GM12878 (cell line): ENCODE results near the gene B3GALT6.

Experiments
- BACH1 ChIP-seq: fragments of 450-650 bp; IDR thresholded peaks from 2 replicates; pipeline ENCODE4 v1.6.1; 2017; ENCODE audit warnings: mild to moderate bottlenecking, borderline replicate concordance
- BCL11A ChIP-seq: IDR thresholded peaks from 2 replicates; pipeline ENCODE4 v1.6.1; 2011; ENCODE audit warnings: low read depth, low read length
- BCLAF1 ChIP-seq: fragments of 450-650 bp; IDR thresholded peaks from 2 replicates; pipeline ENCODE4 v1.6.1; 2017; ENCODE audit warnings: antibody characterized with exemption, mild to moderate bottlenecking, moderate library complexity
- CHD4 ChIP-seq: fragments of 200-600 bp; sonication (generic); IDR thresholded peaks from 2 replicates; pipeline ENCODE4 v1.6.1; 2016; ENCODE audit warnings: mild to moderate bottlenecking
- CTCF ChIP-seq, 3 experiments: IDR thresholded peaks in 2 of 3; conservative IDR thresholded peaks in 1 of 3; 2 replicates each; pipeline ENCODE4 v1.5.1; 2011; ENCODE audit warnings: low read depth in 3 of 3, low read length in 3 of 3, mild to moderate bottlenecking in 3 of 3, control low read depth in 2 of 3, moderate library complexity in 2 of 3, inconsistent platforms in 1 of 3, mixed read lengths in 1 of 3; ENCODE audit not compliant: control insufficient read depth in 2 of 3, insufficient read depth in 1 of 3; ENCODE audit errors: extremely low read depth in 1 of 3
- FOXM1 ChIP-seq: IDR thresholded peaks from 2 replicates; pipeline ENCODE4 v1.6.1; 2012; ENCODE audit warnings: low read depth, mild to moderate bottlenecking, inconsistent platforms, low read length, moderate library complexity
- JUNB ChIP-seq: IDR thresholded peaks from 2 replicates; pipeline ENCODE4 v1.6.1; 2016; ENCODE audit warnings: antibody characterized with exemption, mild to moderate bottlenecking
- KDM1A ChIP-seq: fragments of 200-600 bp; sonication (generic); IDR thresholded peaks from 2 replicates; pipeline ENCODE4 v1.6.1; 2016; ENCODE audit warnings: borderline replicate concordance
- MAX ChIP-seq: IDR thresholded peaks from 2 replicates; pipeline ENCODE4 v1.6.1; 2012; ENCODE audit warnings: low read depth, low read length, improper control_type of control experiment
- MTA3 ChIP-seq: IDR thresholded peaks from 2 replicates; pipeline ENCODE4 v1.6.1; 2012; ENCODE audit warnings: low read length, inconsistent platforms, borderline replicate concordance
- PML ChIP-seq: IDR thresholded peaks from 2 replicates; pipeline ENCODE4 v1.6.1; 2012; ENCODE audit warnings: low read length, inconsistent platforms
- USF2 ChIP-seq: IDR thresholded peaks from 2 replicates; pipeline ENCODE4 v1.6.1; 2011; ENCODE audit warnings: low read depth, low read length, improper control_type of control experiment, borderline replicate concordance
- ZNF24 ChIP-seq: fragments of 450-650 bp; IDR thresholded peaks from 2 replicates; pipeline ENCODE4 v1.6.1; 2017; ENCODE audit warnings: antibody characterized with exemption, mild to moderate bottlenecking

GRCh38 chr1:1197188-1197500 is 34.9 kb upstream of the B3GALT6 start:
- TF ChIP-seq CTCF (IDR thresholded peaks at IDR 0.05 in 2 of 3, conservative IDR thresholded peaks at IDR 0.05 in 1 of 3; ENCODE audit: control insufficient read depth in 2 of 3, extremely low read depth in 1 of 3, insufficient read depth in 1 of 3, low read depth in 3 of 3, low read length in 3 of 3) (no peak), PML (no peak), ZNF24 (no peak), JUNB (no peak), FOXM1 (no peak), BCL11A (no peak), CHD4 (no peak), BACH1 (no peak), MTA3 (no peak), MAX (no peak), USF2 (no peak), KDM1A (no peak), BCLAF1 (no peak)
